Esophagus (tissue), 2 donors: Measurements from ENCODE around the gene SHC2. TPM values are rescaled to one million over a fixed set of nuclear protein-coding genes. Genes with fewer than 3 reads are reported as not detected.
"Not testable (repeated sequence)": the region's sequence is repeated elsewhere in the genome, so short reads cannot be mapped to it uniquely, and the experiment has no call there.

Source experiments
- H3K27ac ChIP-seq, 2 donors: one replicate each; pipeline ENCODE4 v1.5.1; 2013; ENCODE audit warnings: low read depth in 2 of 2, mild to moderate bottlenecking in 2 of 2, inconsistent platforms in 1 of 2, low read length in 1 of 2, moderate library complexity in 1 of 2
- H3K27me3 ChIP-seq, 2 donors: one replicate each; pipeline ENCODE4 v1.6.1; 2013; ENCODE audit warnings: low read length in 2 of 2, control low read depth in 1 of 2, mild to moderate bottlenecking in 1 of 2; ENCODE audit not compliant: insufficient read depth in 2 of 2, control insufficient read depth in 1 of 2
- H3K36me3 ChIP-seq, 2 donors: one replicate each; pipeline ENCODE4 v1.6.1; 2013; ENCODE audit warnings: low read length in 1 of 2; ENCODE audit not compliant: control insufficient read depth in 2 of 2, insufficient read depth in 2 of 2
- H3K4me1 ChIP-seq, 2 donors: one replicate each; pipeline ENCODE4 v1.6.1; 2013; ENCODE audit warnings: low read length in 1 of 2; ENCODE audit not compliant: control insufficient read depth in 2 of 2, insufficient read depth in 2 of 2
- H3K4me3 ChIP-seq, 2 donors: one replicate each; pipeline ENCODE4 v1.5.1; 2013; ENCODE audit warnings: low read length in 2 of 2, mild to moderate bottlenecking in 2 of 2, low read depth in 1 of 2, moderate library complexity in 1 of 2
- H3K9me3 ChIP-seq, 2 donors: one replicate each; pipeline ENCODE4 v1.6.1; 2013; ENCODE audit warnings: mild to moderate bottlenecking in 2 of 2, low read depth in 1 of 2, low read length in 1 of 2, moderate library complexity in 1 of 2; ENCODE audit not compliant: control insufficient read depth in 2 of 2, insufficient read depth in 1 of 2
- WGBS, 2 donors: extraction: QIAGEN DNeasy Blood & Tissue Kit; methylation state at CpG; one replicate each; pipeline ENCODE4 v1.1.7; 2013; 5-methylcytosine and 5-hydroxymethylcytosine counted together
- polyA plus RNA-seq, 2 donors: library from polyadenylated mRNA; stranded (reverse); fragments of 200-250 nt; gene quantifications; one replicate each; pipeline ENCODE4 v1.2.3, GENCODE V29; 2013
- donor health status: healthy with polysubstance abuse.
- donor health status: Bipolar disorder and iron deficiency.

Gene SHC2
- polyA plus RNA-seq, 2 donors, result 3.0 to 5.3 TPM

DNA sequence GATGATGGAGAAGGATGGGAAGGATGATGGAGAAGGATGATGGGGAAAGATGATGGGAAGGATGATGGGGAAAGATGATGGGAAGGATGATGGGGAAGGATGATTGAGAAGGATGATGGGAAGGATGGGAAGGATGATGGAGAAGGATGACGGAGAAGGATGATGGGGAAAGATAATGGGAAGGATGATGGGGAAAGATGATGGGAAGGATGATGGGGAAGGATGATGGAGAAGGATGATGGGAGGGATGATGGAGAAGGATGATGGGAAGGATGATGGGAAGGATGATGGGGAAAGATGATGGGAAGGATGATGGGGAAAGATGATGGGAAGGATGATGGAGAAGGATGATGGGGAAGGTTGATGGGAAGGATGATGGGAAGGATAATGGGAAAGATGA, 66.0 kb downstream of the SHC2 start:
- H3K4me1 ChIP-seq, H3K36me3 ChIP-seq, H3K27me3 ChIP-seq, H3K4me3 ChIP-seq, H3K9me3 ChIP-seq, H3K27ac ChIP-seq: not testable (repeated sequence)
- 95 to 97% methylated on average over 1 of the region's 1 CpG for WGBS, 2 donors

- not testable (repeated sequence) for H3K4me1 ChIP-seq, H3K36me3 ChIP-seq
Observed at GRCh38 chr19:393560-393959, 67.3 kb downstream of the SHC2 start.

DNA sequence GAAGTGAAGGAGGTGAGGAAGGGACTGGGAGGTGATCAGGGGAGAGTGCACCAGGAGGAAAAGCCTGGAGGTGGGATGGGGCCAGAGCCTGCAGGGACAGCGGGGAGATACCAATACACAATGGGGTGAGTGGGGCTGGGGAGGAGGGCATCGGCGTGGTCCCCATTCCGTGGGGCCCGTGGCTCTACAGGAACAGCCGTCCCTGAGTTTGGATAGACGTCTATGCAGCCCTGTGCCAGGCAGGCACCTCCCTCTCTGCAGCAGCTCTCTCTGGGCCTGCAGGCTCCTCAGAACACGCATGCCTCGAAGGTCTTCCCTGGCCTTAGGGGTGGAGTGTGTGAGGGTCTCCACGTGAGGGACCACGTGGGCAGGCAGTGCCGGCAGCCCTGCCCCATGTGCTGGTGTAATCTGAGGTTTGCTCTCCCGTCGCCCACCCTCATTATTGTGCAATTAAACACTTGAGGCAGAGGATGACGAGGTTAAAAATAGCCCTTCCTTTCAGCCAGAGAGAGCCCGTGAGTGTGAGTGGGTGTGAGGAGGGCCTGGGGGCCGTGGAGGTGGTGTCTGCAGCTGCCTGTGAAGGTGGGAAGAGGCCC, 68.4 kb downstream of the SHC2 start:
- Histone ChIP-seq H3K4me1 (no peaks in the 10 kb centered on the region), H3K9me3 (peaks cover 0 to 4% of the 10 kb centered on the region in 2 donors), H3K4me3 (no peak overlapping the region), H3K27me3 (no peaks in the 10 kb centered on the region), H3K36me3 (no peaks in the 10 kb centered on the region), H3K27ac (no peak overlapping the region)
- 64 to 65% methylated on average over 17 of the region's 17 CpGs for WGBS, 2 donors

More at GRCh38 chr19:393560-393959, 67.3 kb downstream of the SHC2 start:
- not testable (repeated sequence) for H3K9me3 ChIP-seq, H3K27ac ChIP-seq, H3K27me3 ChIP-seq, H3K4me3 ChIP-seq

DNA sequence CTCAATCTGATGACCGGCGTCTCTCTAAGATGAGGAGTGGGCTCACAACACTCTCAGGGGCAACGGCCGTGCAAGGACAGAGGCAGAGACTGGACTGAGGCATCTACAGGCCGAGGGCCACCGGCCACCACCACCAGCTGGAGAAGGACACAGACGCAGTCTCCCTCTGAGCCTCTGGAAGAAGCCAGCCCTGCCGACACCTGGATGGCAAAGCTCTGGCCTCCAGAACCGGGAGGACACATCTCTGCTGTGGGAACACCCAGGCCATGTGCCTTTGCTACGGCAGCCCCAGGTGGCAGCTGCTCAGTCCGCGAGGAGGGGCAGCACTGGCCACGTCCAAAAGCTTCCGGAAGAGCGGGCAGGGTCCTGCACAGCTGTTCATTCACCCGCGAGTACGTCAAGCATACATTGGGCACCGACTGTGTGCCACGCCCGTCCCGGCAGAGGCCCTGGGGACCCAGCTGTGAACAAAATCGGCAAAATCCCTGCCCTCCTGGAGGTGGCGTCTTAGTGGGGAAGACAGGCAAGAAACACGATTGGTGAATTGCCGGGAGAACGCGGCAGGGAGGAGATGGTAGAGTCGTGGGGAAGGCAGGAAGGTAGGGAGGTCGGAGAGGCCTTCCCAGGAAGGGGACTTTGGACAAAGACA, 69.0 kb downstream of the SHC2 start:
- 86 to 89% methylated on average over 30 of the region's 30 CpGs for WGBS, 2 donors
- Histone ChIP-seq H3K4me3 (no peak overlapping the region), H3K4me1 (no peaks in the 10 kb centered on the region), H3K27me3 (no peaks in the 10 kb centered on the region), H3K9me3 (peaks cover 0 to 4% of the 10 kb centered on the region in 2 donors), H3K27ac (no peak overlapping the region), H3K36me3 (no peaks in the 10 kb centered on the region)

- Histone ChIP-seq H3K9me3 (peaks cover 0 to 4% of the 10 kb centered on the region in 2 donors), H3K27ac (no peak overlapping the region), H3K4me1 (no peaks in the 10 kb centered on the region), H3K27me3 (no peaks in the 10 kb centered on the region), H3K36me3 (no peaks in the 10 kb centered on the region), H3K4me3 (no peak overlapping the region)
- WGBS, 2 donors, result 70 to 88% methylated on average over 2 of the region's 2 CpGs
Observed at GRCh38 chr19:391207-391557, 69.7 kb downstream of the SHC2 start.

DNA sequence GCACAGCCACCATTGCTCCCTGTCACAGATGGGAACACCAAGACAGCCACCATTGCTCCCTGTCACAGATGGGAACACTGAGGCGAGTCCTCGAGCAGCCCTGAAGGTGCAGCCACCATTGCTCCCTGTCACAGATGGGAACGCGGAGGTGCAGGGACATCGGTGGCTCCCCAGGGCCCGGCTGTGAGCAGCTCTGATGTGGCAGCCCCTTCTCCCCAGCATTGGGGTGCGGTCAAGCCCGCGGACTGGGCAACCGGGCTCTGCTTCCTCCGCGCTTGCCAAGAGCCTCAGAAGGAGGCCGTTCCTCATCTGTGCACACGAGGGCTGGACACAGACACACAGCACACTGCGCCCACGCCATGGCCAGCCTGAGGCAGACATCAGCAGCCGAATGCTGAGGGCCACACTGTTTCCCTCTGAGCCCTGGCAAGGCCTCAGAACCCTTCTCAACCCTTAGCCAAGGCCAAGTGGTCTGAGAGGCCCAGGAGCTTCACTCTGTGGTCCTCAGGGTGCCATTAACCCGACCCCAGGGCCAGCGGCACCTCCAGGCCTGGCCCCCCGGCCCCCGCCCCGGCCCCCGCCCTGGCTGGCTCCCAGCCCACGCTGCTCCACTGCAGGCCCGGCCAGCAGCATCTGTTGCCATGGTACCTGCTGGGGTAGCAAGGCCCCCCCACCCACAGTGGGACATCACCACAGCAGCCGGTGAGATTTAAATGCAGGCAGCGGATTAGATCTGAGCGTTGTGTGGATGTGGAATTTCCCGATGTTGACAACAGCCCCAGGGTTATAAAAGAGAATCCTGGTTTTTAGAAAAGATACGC, 70.2 kb downstream of the SHC2 start:
- WGBS, 2 donors, result 81 to 84% methylated on average over 30 of the region's 30 CpGs
- H3K36me3 ChIP-seq, result no peaks in the 10 kb centered on the region
- H3K27me3 ChIP-seq, result no peaks in the 10 kb centered on the region
- H3K4me3 ChIP-seq, result no peak overlapping the region
- H3K4me1 ChIP-seq, result no peaks in the 10 kb centered on the region
- H3K27ac ChIP-seq, result no peak overlapping the region
- H3K9me3 ChIP-seq, result peaks cover 0 to 3% of the 10 kb centered on the region in 2 donors

DNA sequence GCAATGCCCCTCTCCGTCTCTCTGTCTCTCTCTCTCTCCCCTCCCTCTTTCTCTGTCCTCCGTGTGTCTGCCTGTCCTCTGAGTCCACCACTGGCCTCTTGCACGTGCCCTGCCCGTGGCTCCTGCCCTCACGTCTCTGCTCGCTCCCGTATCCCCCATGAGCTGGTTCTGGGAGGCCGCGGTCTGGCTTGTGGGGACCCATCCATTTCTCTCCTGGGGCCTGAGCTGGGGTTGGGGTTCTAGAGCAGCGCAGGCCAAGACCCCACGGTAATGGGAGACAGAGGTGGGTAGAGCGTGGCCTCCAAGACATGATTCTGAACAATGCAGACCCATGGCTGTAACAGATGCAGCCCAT, 70.9 kb downstream of the SHC2 start:
- H3K4me3 ChIP-seq, result no peak overlapping the region
- H3K27ac ChIP-seq, result no peak overlapping the region
- H3K27me3 ChIP-seq, result no peaks in the 10 kb centered on the region
- WGBS, 2 donors, result 81 to 88% methylated on average over 10 to 12 of the region's 12 CpGs
- H3K36me3 ChIP-seq, result no peaks in the 10 kb centered on the region
- H3K9me3 ChIP-seq, result no peaks in the 10 kb centered on the region
- H3K4me1 ChIP-seq, result no peaks in the 10 kb centered on the region

- H3K27me3 ChIP-seq, result no peaks in the 10 kb centered on the region
- H3K36me3 ChIP-seq, result no peaks in the 10 kb centered on the region
- H3K4me1 ChIP-seq, result no peaks in the 10 kb centered on the region
- H3K27ac ChIP-seq, result no peak overlapping the region
- H3K9me3 ChIP-seq, result no peaks in the 10 kb centered on the region
- WGBS, 2 donors, result 54 to 72% methylated on average over 21 of the region's 21 CpGs
- H3K4me3 ChIP-seq, result no peak overlapping the region
Observed at GRCh38 chr19:389255-389934, 71.4 kb downstream of the SHC2 start.

DNA sequence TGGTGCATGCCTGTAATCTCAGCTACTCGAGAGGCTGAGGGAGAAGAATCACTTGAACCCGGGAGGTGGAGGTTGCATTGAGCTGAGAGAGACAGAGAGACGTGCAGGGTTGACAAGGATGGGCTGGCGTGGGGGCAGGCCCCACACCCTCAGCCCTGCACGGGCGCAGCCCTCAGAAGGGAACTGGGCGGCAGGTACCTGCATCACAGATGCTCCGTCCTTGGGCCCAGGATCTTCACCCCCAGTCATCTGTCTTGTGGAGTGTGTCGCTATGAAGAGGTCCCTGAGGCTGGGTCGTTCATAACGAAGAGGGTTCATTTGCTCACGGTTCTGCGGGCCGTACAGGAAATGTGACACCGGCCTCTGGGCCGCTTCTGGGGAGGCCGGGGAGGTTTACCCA, 72.1 kb downstream of the SHC2 start:
- H3K36me3 ChIP-seq, result no peaks in the 10 kb centered on the region
- WGBS, 2 donors, result 76 to 78% methylated on average over 17 of the region's 17 CpGs
- H3K27ac ChIP-seq, result no peak overlapping the region
- H3K4me1 ChIP-seq, result no peaks in the 10 kb centered on the region
- no peaks in the 10 kb centered on the region for H3K27me3 ChIP-seq
- H3K4me3 ChIP-seq, result no peak overlapping the region
- no peaks in the 10 kb centered on the region for H3K9me3 ChIP-seq
